IMR-90 (cell line): ENCODE measurements around the gene CDO1. TPM values are rescaled to one million over a fixed set of nuclear protein-coding genes. Genes with fewer than 3 reads are reported as not detected.
"Not testable (repeated sequence)": the region's sequence is repeated elsewhere in the genome, so short reads cannot be mapped to it uniquely, and the experiment has no call there.

Source experiments
- ATAC-seq: fragments of 200-7000 bp; cut with Tn5 transposase; 2 replicates; pipeline ENCODE4 v1.9.1; 2020; ENCODE audit warnings: low read depth, mild to moderate bottlenecking, moderate library complexity
- BruUV-seq: library from RNA; stranded (reverse); fragments of 400-500 nt; replicated peaks from 2 replicates; lab custom pipeline; 2021; lab: Mats Ljungman, UMichigan
- CTCF ChIA-PET: fragments of 300-600 bp; formaldehyde crosslinking; extraction: SDS; loops from one replicate; lab custom pipeline; 2021; ENCODE audit warnings: antibody characterized with exemption; lab: Yijun Ruan, JAX
- POLR2A ChIA-PET: fragments of 300-600 bp; sonication (Branson Sonifier 250); formaldehyde crosslinking; loops from one replicate; lab custom pipeline; 2022; ENCODE audit warnings: antibody characterized with exemption; ENCODE audit not compliant: unreplicated experiment; lab: Charles Lee
- DNase-seq: peaks from one replicate; pipeline ENCODE4 v3.0.0; 2013
- H2AFZ ChIP-seq: replicated peaks from 2 replicates; pipeline ENCODE3; 2013; ENCODE audit warnings: low read length, mild to moderate bottlenecking; ENCODE audit not compliant: poor library complexity
- H2AK5ac ChIP-seq: 2 replicates; pipeline ENCODE4 v1.6.1; 2013; ENCODE audit warnings: low read depth, low read length, inconsistent platforms
- H2AK9ac ChIP-seq: replicated peaks from 2 replicates; pipeline ENCODE3; 2013; ENCODE audit warnings: mild to moderate bottlenecking, low read depth, low read length, moderate library complexity; ENCODE audit not compliant: poor library complexity
- H2BK120ac ChIP-seq: 2 replicates; pipeline ENCODE4 v1.6.1; 2013; ENCODE audit warnings: low read depth, low read length, inconsistent platforms
- H2BK15ac ChIP-seq: 3 replicates; pipeline ENCODE4 v1.6.1; 2013; ENCODE audit warnings: low read depth, low read length, inconsistent platforms
- H2BK20ac ChIP-seq: 2 replicates; pipeline ENCODE4 v1.6.1; 2013; ENCODE audit warnings: low read depth, mild to moderate bottlenecking, inconsistent platforms, low read length, moderate library complexity
- H2BK5ac ChIP-seq: 2 replicates; pipeline ENCODE4 v1.6.1; 2013; ENCODE audit warnings: mild to moderate bottlenecking, low read depth, low read length, inconsistent platforms; ENCODE audit not compliant: poor library complexity, severe bottlenecking
- H3K14ac ChIP-seq: replicated peaks from 2 replicates; pipeline ENCODE4 v1.6.1; 2013; ENCODE audit warnings: low read depth, low read length, inconsistent platforms
- H3K18ac ChIP-seq: 2 replicates; pipeline ENCODE4 v1.6.1; 2013; ENCODE audit warnings: low read depth, low read length, control low read depth
- H3K23ac ChIP-seq: 2 replicates; pipeline ENCODE4 v1.6.1; 2013; ENCODE audit warnings: low read depth, low read length, inconsistent platforms
- H3K27ac ChIP-seq: 2 replicates; pipeline ENCODE4 v1.5.1; 2013; ENCODE audit warnings: mild to moderate bottlenecking, control low read depth, low read length; ENCODE audit not compliant: insufficient read depth
- H3K27me3 ChIP-seq: 2 replicates; pipeline ENCODE4 v1.6.1; 2013; ENCODE audit warnings: low read length; ENCODE audit not compliant: control insufficient read depth, insufficient read depth
- H3K36me3 ChIP-seq: 2 replicates; pipeline ENCODE4 v1.6.1; 2013; ENCODE audit warnings: low read length, mixed read lengths; ENCODE audit not compliant: control insufficient read depth, insufficient read depth
- H3K4ac ChIP-seq: 2 replicates; pipeline ENCODE4 v1.6.1; 2013; ENCODE audit warnings: low read depth, low read length, inconsistent platforms
- H3K4me1 ChIP-seq: 2 replicates; pipeline ENCODE4 v1.6.1; 2013; ENCODE audit warnings: low read length, mixed read lengths; ENCODE audit not compliant: control insufficient read depth, insufficient read depth
- H3K4me2 ChIP-seq: 2 replicates; pipeline ENCODE4 v1.6.1; 2013; ENCODE audit warnings: low read depth, mild to moderate bottlenecking, control low read depth, low read length, moderate library complexity
- H3K4me3 ChIP-seq: 2 replicates; pipeline ENCODE4 v1.5.1; 2013; ENCODE audit warnings: low read depth, mild to moderate bottlenecking, control low read depth, low read length, moderate library complexity; ENCODE audit not compliant: insufficient read depth
- H3K56ac ChIP-seq: 2 replicates; pipeline ENCODE4 v1.6.1; 2013; ENCODE audit warnings: low read length, inconsistent platforms; ENCODE audit not compliant: insufficient read depth; ENCODE audit errors: extremely low read depth
- H3K79me1 ChIP-seq, 2 experiments: 2 replicates each; pipeline ENCODE4 v1.6.1; 2013; ENCODE audit warnings: low read length in 2 of 2, inconsistent platforms in 1 of 2, low read depth in 1 of 2
- H3K9ac ChIP-seq: 2 replicates; pipeline ENCODE4 v1.6.1; 2013; ENCODE audit warnings: low read depth, low read length, control low read depth
- H3K9me1 ChIP-seq: 2 replicates; pipeline ENCODE4 v1.6.1; 2013; ENCODE audit warnings: low read length, inconsistent platforms; ENCODE audit not compliant: insufficient read depth
- H3K9me3 ChIP-seq: 2 replicates; pipeline ENCODE4 v1.6.1; 2013; ENCODE audit warnings: low read length; ENCODE audit not compliant: control insufficient read depth, insufficient read depth
- H4K20me1 ChIP-seq: 2 replicates; pipeline ENCODE4 v1.6.1; 2013; ENCODE audit warnings: low read length, inconsistent platforms; ENCODE audit not compliant: insufficient read depth
- H4K5ac ChIP-seq: 2 replicates; pipeline ENCODE4 v1.6.1; 2013; ENCODE audit warnings: mild to moderate bottlenecking, low read depth, low read length, control low read depth
- H4K8ac ChIP-seq, 2 experiments: 2 replicates each; pipeline ENCODE4 v1.6.1; 2013; ENCODE audit warnings: low read depth in 2 of 2, low read length in 2 of 2, control low read depth in 1 of 2, inconsistent platforms in 1 of 2
- H4K91ac ChIP-seq: 2 replicates; pipeline ENCODE4 v1.6.1; 2013; ENCODE audit warnings: low read depth, low read length, inconsistent platforms; ENCODE audit not compliant: insufficient read depth
- WGBS, 2 experiments: methylation state at CpG; one replicate each; pipeline versions ENCODE4 v1.1.5 to v1.1.7; 2013; ENCODE audit warnings: missing lambda C conversion rate in 2 of 2; ENCODE audit not compliant: insufficient read length in 1 of 2; ENCODE audit errors: extremely low coverage in 2 of 2; 5-methylcytosine and 5-hydroxymethylcytosine counted together
- dilution Hi-C: fragments of 300-500 bp; cut with HindIII; formaldehyde crosslinking; loops from one replicate; pipeline ENCODE4 v1.14.3; 2018; ENCODE audit warnings: low sequenced_read_pairs; ENCODE audit not compliant: unreplicated experiment
- in situ Hi-C: fragments of 300-500 bp; cut with MboI; formaldehyde crosslinking; loops from 3 replicates; pipeline ENCODE4 v1.14.3; 2019; ENCODE audit warnings: low sequenced_read_pairs, inconsistent platforms, mixed read lengths
- intact Hi-C: fragments of 100-400 bp; cut with micrococcal nuclease; formaldehyde crosslinking; loops from 2 replicates; pipeline ENCODE4 v1.10.0; 2022
- polyA plus RNA-seq, 3 experiments: library from polyadenylated mRNA; depleted of rRNA; stranded (reverse); fragments of >200 nt; gene quantifications; 2 replicates each; pipeline ENCODE4 v1.2.3, GENCODE V29; 2012; ENCODE audit warnings: low replicate concordance in 1 of 3
- total RNA-seq: library from RNA; depleted of rRNA; stranded (reverse); fragments of >200 nt; gene quantifications from 2 replicates; pipeline ENCODE4 v1.2.3, GENCODE V29; 2012

The CDO1 gene
- total and polyA plus RNA-seq, 2 of the 4 experiments (the other 2 are of a cell fraction), result 4.8 to 8.6 TPM

- H3K9me3 ChIP-seq, H3K4ac ChIP-seq, H4K20me1 ChIP-seq, H2AK9ac ChIP-seq, H3K4me2 ChIP-seq, H2BK20ac ChIP-seq, H3K9ac ChIP-seq, H3K36me3 ChIP-seq, H2BK120ac ChIP-seq, H2BK15ac ChIP-seq, in situ Hi-C loops, H2AK5ac ChIP-seq, ATAC-seq, H2AFZ ChIP-seq, DNase-seq, H3K27me3 ChIP-seq, H3K23ac ChIP-seq, H4K91ac ChIP-seq, H3K27ac ChIP-seq, intact Hi-C loops, CTCF ChIA-PET, H4K8ac ChIP-seq, H3K14ac ChIP-seq, H3K79me1 ChIP-seq, H3K18ac ChIP-seq, H3K4me1 ChIP-seq, H2BK5ac ChIP-seq, dilution Hi-C loops, BruUV-seq, H3K9me1 ChIP-seq, POLR2A ChIA-PET, H3K4me3 ChIP-seq, H4K5ac ChIP-seq, H3K56ac ChIP-seq: not testable (repeated sequence)
- no CpG with 5 or more reads among the region's 2 CpGs for WGBS, 2 experiments
Measured at GRCh38 chr5:115808066-115808465, 8.4 kb downstream of the CDO1 start.
